ENCODE results near the gene COBL. TPM values are rescaled to one million over a fixed set of nuclear protein-coding genes. Genes with fewer than 3 reads are reported as not detected.

Gene COBL
- total RNA-seq, 1 donor from 2014 or later = not detected

- no peak for DNase-seq (ENCODE audit: low read depth, low spot score)
Measured at GRCh38 chr7:51328351-51328801, 11.8 kb upstream of the COBL start.

- no peak for DNase-seq (ENCODE audit: low read depth, low spot score)
Measured at GRCh38 chr7:51327287-51327717, 10.7 kb upstream of the COBL start.

GRCh38 chr7:51326656-51327286, 10.2 kb upstream of the COBL start:
- no peak for DNase-seq (ENCODE audit: low read depth, low spot score)

GRCh38 chr7:51325908-51326307, 9.3 kb upstream of the COBL start:
- DNase-seq (ENCODE audit: low read depth, low spot score) = no peak

- DNase-seq (ENCODE audit: low read depth, low spot score) = no peak
Measured at GRCh38 chr7:51325261-51325676, 8.7 kb upstream of the COBL start.

- DNase-seq (ENCODE audit: low read depth, low spot score) = no peak
Measured at GRCh38 chr7:51324206-51324898, 7.7 kb upstream of the COBL start.

- no peak for DNase-seq (ENCODE audit: low read depth, low spot score)
Measured at GRCh38 chr7:51321961-51322515, 5.4 kb upstream of the COBL start.

GRCh38 chr7:51318886-51319579, 2.4 kb upstream of the COBL start:
- DNase-seq (ENCODE audit: low read depth, low spot score) = no peak

GRCh38 chr7:51318001-51318400, 1.4 kb upstream of the COBL start:
- DNase-seq (ENCODE audit: low read depth, low spot score) = no peak

- no peak for DNase-seq (ENCODE audit: low read depth, low spot score)
Measured at GRCh38 chr7:51317582-51317910, 937 bp upstream of the COBL start.

GRCh38 chr7:51316262-51316665, 345 bp downstream of the COBL start:
- DNase-seq (ENCODE audit: low read depth, low spot score) = no peak

GRCh38 chr7:51315393-51316261, 982 bp downstream of the COBL start:
- no peak for DNase-seq (ENCODE audit: low read depth, low spot score)

GRCh38 chr7:51314726-51315125, 1.9 kb downstream of the COBL start:
- DNase-seq (ENCODE audit: low read depth, low spot score) = no peak

- no peak for DNase-seq (ENCODE audit: low read depth, low spot score)
Measured at GRCh38 chr7:51313738-51314425, 2.7 kb downstream of the COBL start.

- DNase-seq (ENCODE audit: low read depth, low spot score) = no peak
Measured at GRCh38 chr7:51312951-51313737, 3.5 kb downstream of the COBL start.

GRCh38 chr7:51311166-51311565, 5.4 kb downstream of the COBL start:
- no peak for DNase-seq (ENCODE audit: low read depth, low spot score)

GRCh38 chr7:51310131-51310583, 6.5 kb downstream of the COBL start:
- no peak for DNase-seq (ENCODE audit: low read depth, low spot score)

- DNase-seq (ENCODE audit: low read depth, low spot score) = no peak
Measured at GRCh38 chr7:51309361-51310130, 7.1 kb downstream of the COBL start.

- no peak for DNase-seq (ENCODE audit: low read depth, low spot score)
Measured at GRCh38 chr7:51308696-51309095, 7.9 kb downstream of the COBL start.

Measured in pulmonary artery endothelial cell (primary cell).